ENCODE measurements around the gene TP53INP2.

Gene TP53INP2

DNA sequence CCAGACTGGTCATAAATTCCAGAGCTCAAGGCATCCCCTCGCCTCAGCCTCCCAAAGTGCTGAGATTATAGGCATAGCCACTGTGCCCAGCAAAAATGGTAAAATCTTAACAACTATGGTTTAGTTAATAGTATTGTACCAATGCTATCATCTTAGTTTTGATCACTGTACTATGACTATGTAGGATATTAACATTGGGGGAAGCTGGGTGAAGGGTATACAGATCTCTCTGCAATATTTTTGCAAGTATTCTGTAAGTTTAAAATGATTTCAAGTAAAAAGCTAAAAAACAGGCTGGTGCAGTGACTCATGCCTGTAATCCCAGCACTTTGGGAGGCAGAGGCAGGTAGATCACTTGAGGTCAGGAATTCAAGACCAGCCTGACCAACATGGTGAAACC, 35.0 kb upstream of the TP53INP2 start:
- H3K18ac ChIP-seq (ENCODE audit: low read length) = no peak overlapping the region
- no peak overlapping the region for H3K4me2 ChIP-seq (ENCODE audit: low read length)
- H2BK120ac ChIP-seq (ENCODE audit: low read depth, low read length) = no peak overlapping the region
- H2BK15ac ChIP-seq (replicated peaks; ENCODE audit: low read depth) = no peak overlapping the region
- no peak overlapping the region for H3K23ac ChIP-seq (ENCODE audit: low read length)
- H3K4me1 ChIP-seq (ENCODE audit: control insufficient read depth, low read depth, low read length) = no peaks in the 10 kb centered on the region
- no peak overlapping the region for H2AK5ac ChIP-seq (ENCODE audit: low read length)
- no peak overlapping the region for H3K4ac ChIP-seq (ENCODE audit: low read depth, low read length)
- no peak overlapping the region for H2BK5ac ChIP-seq (ENCODE audit: low read length)
- no peak overlapping the region for H3K9ac ChIP-seq (ENCODE audit: low read length)
- WGBS (ENCODE audit: extremely low coverage, insufficient coverage, low lambda C conversion rate) = no CpG with 5 or more reads among the region's 1 CpG
- no peaks in the 10 kb centered on the region for H3K79me2 ChIP-seq (ENCODE audit: control insufficient read depth, insufficient read depth, low read length)
- no peak overlapping the region for H3K27ac ChIP-seq (ENCODE audit: low read depth, low read length)
- no peaks in the 10 kb centered on the region for H3K27me3 ChIP-seq (ENCODE audit: insufficient read depth, low read length, poor library complexity)
- H4K8ac ChIP-seq (ENCODE audit: low read depth, low read length) = no peak overlapping the region
- H3K56ac ChIP-seq (ENCODE audit: low read length) = no peak overlapping the region
- no peak overlapping the region for H3K4me3 ChIP-seq (ENCODE audit: low read length)
- DNase-seq = no peak
- no peaks in the 10 kb centered on the region for H3K79me1 ChIP-seq (ENCODE audit: low read length)
- H3K36me3 ChIP-seq (ENCODE audit: control insufficient read depth, insufficient read depth, low read length) = no peaks in the 10 kb centered on the region
- H4K5ac ChIP-seq (ENCODE audit: low read length) = no peak overlapping the region

GRCh38 chr20:34673412-34673811, 30.7 kb upstream of the TP53INP2 start:
- Histone ChIP-seq H3K27me3 (ENCODE audit: insufficient read depth, low read length, poor library complexity) (no peaks in the 10 kb centered on the region), H3K4me3 (ENCODE audit: low read length) (no peak overlapping the region), H2BK5ac (ENCODE audit: low read length) (no peak overlapping the region), H3K18ac (ENCODE audit: low read length) (no peak overlapping the region), H3K79me2 (ENCODE audit: control insufficient read depth, insufficient read depth, low read length) (no peaks in the 10 kb centered on the region), H4K8ac (ENCODE audit: low read depth, low read length) (no peak overlapping the region), H2AK5ac (ENCODE audit: low read length) (no peak overlapping the region), H3K4me2 (ENCODE audit: low read length) (no peak overlapping the region), H3K4ac (ENCODE audit: low read depth, low read length) (no peak overlapping the region), H2BK15ac (replicated peaks; ENCODE audit: low read depth) (no peak overlapping the region), H3K36me3 (ENCODE audit: control insufficient read depth, insufficient read depth, low read length) (no peaks in the 10 kb centered on the region), H3K9ac (ENCODE audit: low read length) (no peak overlapping the region), H3K4me1 (ENCODE audit: control insufficient read depth, low read depth, low read length) (no peaks in the 10 kb centered on the region), H3K56ac (ENCODE audit: low read length) (no peak overlapping the region), H3K23ac (ENCODE audit: low read length) (no peak overlapping the region), H4K5ac (ENCODE audit: low read length) (no peak overlapping the region), H3K79me1 (ENCODE audit: low read length) (no peaks in the 10 kb centered on the region), H2BK120ac (ENCODE audit: low read depth, low read length) (no peak overlapping the region), H3K27ac (ENCODE audit: low read depth, low read length) (no peak overlapping the region)
- no peak for DNase-seq
- no CpG with 5 or more reads among the region's 5 CpGs for WGBS (ENCODE audit: extremely low coverage, insufficient coverage, low lambda C conversion rate)

- Histone ChIP-seq H3K36me3 (ENCODE audit: control insufficient read depth, insufficient read depth, low read length) (no peaks in the 10 kb centered on the region), H3K18ac (ENCODE audit: low read length) (no peak overlapping the region), H3K79me1 (ENCODE audit: low read length) (no peaks in the 10 kb centered on the region), H3K4me3 (ENCODE audit: low read length) (no peak overlapping the region), H3K56ac (ENCODE audit: low read length) (no peak overlapping the region), H2BK15ac (replicated peaks; ENCODE audit: low read depth) (no peak overlapping the region), H3K23ac (ENCODE audit: low read length) (no peak overlapping the region), H4K8ac (ENCODE audit: low read depth, low read length) (no peak overlapping the region), H3K9ac (ENCODE audit: low read length) (no peak overlapping the region), H2BK120ac (ENCODE audit: low read depth, low read length) (no peak overlapping the region), H3K27me3 (ENCODE audit: insufficient read depth, low read length, poor library complexity) (no peaks in the 10 kb centered on the region), H3K79me2 (ENCODE audit: control insufficient read depth, insufficient read depth, low read length) (no peaks in the 10 kb centered on the region), H2BK5ac (ENCODE audit: low read length) (no peak overlapping the region), H3K4me2 (ENCODE audit: low read length) (no peak overlapping the region), H4K5ac (ENCODE audit: low read length) (no peak overlapping the region), H3K27ac (ENCODE audit: low read depth, low read length) (no peak overlapping the region), H3K4me1 (ENCODE audit: control insufficient read depth, low read depth, low read length) (no peaks in the 10 kb centered on the region), H2AK5ac (ENCODE audit: low read length) (no peak overlapping the region), H3K4ac (ENCODE audit: low read depth, low read length) (no peak overlapping the region)
- WGBS (ENCODE audit: extremely low coverage, insufficient coverage, low lambda C conversion rate) = no CpG with 5 or more reads among the region's 3 CpGs
- DNase-seq = no peak
Measured at GRCh38 chr20:34675561-34675960, 28.6 kb upstream of the TP53INP2 start.

- H3K4ac ChIP-seq (ENCODE audit: low read depth, low read length) = no peak overlapping the region
- H4K5ac ChIP-seq (ENCODE audit: low read length) = peak overlapping the region; percentile 87
- H3K23ac ChIP-seq (ENCODE audit: low read length) = no peak overlapping the region
- H3K79me2 ChIP-seq (ENCODE audit: control insufficient read depth, insufficient read depth, low read length) = no peaks in the 10 kb centered on the region
- peak overlapping the region; percentile 89 for H3K9ac ChIP-seq (ENCODE audit: low read length)
- no peak overlapping the region for H2BK5ac ChIP-seq (ENCODE audit: low read length)
- no peak for DNase-seq
- peak overlapping the region; percentile 88 for H3K4me3 ChIP-seq (ENCODE audit: low read length)
- H2AK5ac ChIP-seq (ENCODE audit: low read length) = no peak overlapping the region
- H3K4me1 ChIP-seq (ENCODE audit: control insufficient read depth, low read depth, low read length) = no peaks in the 10 kb centered on the region
- no peak overlapping the region for H2BK15ac ChIP-seq (replicated peaks; ENCODE audit: low read depth)
- no peak overlapping the region for H2BK120ac ChIP-seq (ENCODE audit: low read depth, low read length)
- no peak overlapping the region for H4K8ac ChIP-seq (ENCODE audit: low read depth, low read length)
- peak overlapping the region; percentile 90 for H3K56ac ChIP-seq (ENCODE audit: low read length)
- H3K79me1 ChIP-seq (ENCODE audit: low read length) = no peaks in the 10 kb centered on the region
- H3K18ac ChIP-seq (ENCODE audit: low read length) = peak overlapping the region; percentile 35
- WGBS (ENCODE audit: extremely low coverage, insufficient coverage, low lambda C conversion rate) = no CpG with 5 or more reads among the region's 14 CpGs
- H3K4me2 ChIP-seq (ENCODE audit: low read length) = peak overlapping the region; percentile 87
- no peaks in the 10 kb centered on the region for H3K27me3 ChIP-seq (ENCODE audit: insufficient read depth, low read length, poor library complexity)
- peak overlapping the region; percentile 12 for H3K27ac ChIP-seq (ENCODE audit: low read depth, low read length)
- no peaks in the 10 kb centered on the region for H3K36me3 ChIP-seq (ENCODE audit: control insufficient read depth, insufficient read depth, low read length)
Measured at GRCh38 chr20:34675993-34676641, 28.0 kb upstream of the TP53INP2 start.

- Histone ChIP-seq H2BK120ac (ENCODE audit: low read depth, low read length) (no peak within 1 kb of the TSS), H3K79me1 (ENCODE audit: low read length) (no peaks in the 10 kb centered on the region), H3K4me3 (ENCODE audit: low read length) (peak within 1 kb of the TSS; percentile 91), H3K18ac (ENCODE audit: low read length) (peak within 1 kb of the TSS; percentile 35), H2AK5ac (ENCODE audit: low read length) (no peak within 1 kb of the TSS), H3K36me3 (ENCODE audit: control insufficient read depth, insufficient read depth, low read length) (no peaks in the 10 kb centered on the region), H4K5ac (ENCODE audit: low read length) (peak within 1 kb of the TSS; percentile 87), H2BK15ac (replicated peaks; ENCODE audit: low read depth) (no peak within 1 kb of the TSS), H3K4me2 (ENCODE audit: low read length) (peak within 1 kb of the TSS; percentile 87), H3K4me1 (ENCODE audit: control insufficient read depth, low read depth, low read length) (no peaks in the 10 kb centered on the region), H4K8ac (ENCODE audit: low read depth, low read length) (no peak within 1 kb of the TSS), H3K4ac (ENCODE audit: low read depth, low read length) (no peak within 1 kb of the TSS), H3K79me2 (ENCODE audit: control insufficient read depth, insufficient read depth, low read length) (no peaks in the 10 kb centered on the region), H3K56ac (ENCODE audit: low read length) (peak within 1 kb of the TSS; percentile 96), H3K9ac (ENCODE audit: low read length) (peak within 1 kb of the TSS; percentile 89), H3K23ac (ENCODE audit: low read length) (no peak within 1 kb of the TSS), H3K27ac (ENCODE audit: low read depth, low read length) (peak within 1 kb of the TSS; percentile 63), H2BK5ac (ENCODE audit: low read length) (no peak within 1 kb of the TSS), H3K27me3 (ENCODE audit: insufficient read depth, low read length, poor library complexity) (no peaks in the 10 kb centered on the region)
- DNase-seq = peak; percentile 96
- WGBS (ENCODE audit: extremely low coverage, insufficient coverage, low lambda C conversion rate) = no CpG with 5 or more reads among the region's 64 CpGs
Measured at GRCh38 chr20:34676642-34677373, 27.3 kb upstream of the TP53INP2 start, which contains the start of gene PIGU. PIGU (minus strand) TSS chr20:34677092; CDS start chr20:34677085, 7 bp downstream.
